Glutamatergic neuron (in vitro differentiated cells): ENCODE data around the gene WDR45. TPM values are rescaled to one million over a fixed set of nuclear protein-coding genes. Genes with fewer than 3 reads are reported as not detected.
A peak's percentile ranks its signal among the peaks of the same experiment; 100 is the strongest.

Experiments
- DNase-seq: peaks from one replicate; pipeline ENCODE4 v3.0.0; 2022
- H3K27ac Mint-ChIP-seq: one replicate; pipeline ENCODE4 v1.8.0; 2020; ENCODE audit warnings: mild to moderate bottlenecking, mixed read lengths, inconsistent platforms; ENCODE audit not compliant: unreplicated experiment
- H3K27me3 Mint-ChIP-seq: one replicate; pipeline ENCODE4 v1.8.0; 2020; ENCODE audit warnings: mild to moderate bottlenecking, moderate library complexity, mixed read lengths, inconsistent platforms; ENCODE audit not compliant: unreplicated experiment
- H3K36me3 Mint-ChIP-seq: one replicate; pipeline ENCODE4 v1.8.0; 2020; ENCODE audit warnings: mild to moderate bottlenecking, mixed read lengths, inconsistent platforms; ENCODE audit not compliant: unreplicated experiment
- H3K4me1 Mint-ChIP-seq: one replicate; pipeline ENCODE4 v1.8.0; 2020; ENCODE audit warnings: mild to moderate bottlenecking, low read depth, mixed read lengths, inconsistent platforms; ENCODE audit not compliant: unreplicated experiment
- H3K4me3 Mint-ChIP-seq: one replicate; pipeline ENCODE4 v1.8.0; 2020; ENCODE audit warnings: mild to moderate bottlenecking, mixed read lengths, inconsistent platforms; ENCODE audit not compliant: unreplicated experiment
- H3K9me3 Mint-ChIP-seq: one replicate; pipeline ENCODE4 v1.8.0; 2020; ENCODE audit warnings: mild to moderate bottlenecking, moderate library complexity, mixed read lengths, inconsistent platforms; ENCODE audit not compliant: unreplicated experiment
- CTCF ChIP-seq: fragments of 200-600 bp; sonication (generic); IDR thresholded peaks from one replicate; pipeline ENCODE4 v1.5.0; 2021; ENCODE audit not compliant: partially characterized antibody, unreplicated experiment
- total RNA-seq: library from RNA; stranded (reverse); fragmentation: NEBNext Ultra II Directional; extraction: Animal tissue kit (Norgen Biotek cat#: 25700); gene quantifications from one replicate; pipeline ENCODE4 v1.2.1, GENCODE V29; 2021; ENCODE audit not compliant: unreplicated experiment

Gene WDR45
- total RNA-seq, 1 donor from 2014 or later = 66.4 TPM

- peak; percentile 26 for DNase-seq
- peak overlapping the region; percentile 72 for H3K27ac Mint-ChIP-seq
- TF ChIP-seq CTCF = no peak
- H3K9me3 Mint-ChIP-seq = peaks cover 4% of the 10 kb centered on the region
- peaks cover 6% of the 10 kb centered on the region for H3K27me3 Mint-ChIP-seq
- peaks cover 3% of the 10 kb centered on the region for H3K4me1 Mint-ChIP-seq
- no peaks in the 10 kb centered on the region for H3K36me3 Mint-ChIP-seq
- peak overlapping the region; percentile 91 for H3K4me3 Mint-ChIP-seq
Measured at GRCh38 chrX:49039598-49040375, 39.9 kb downstream of the WDR45 start.

GRCh38 chrX:49037883-49038475 lies 41.7 kb downstream of the WDR45 start:
- no peak for DNase-seq
- Mint-ChIP-seq H3K36me3 (no peaks in the 10 kb centered on the region), H3K9me3 (peaks cover 4% of the 10 kb centered on the region), H3K4me3 (no peak overlapping the region), H3K27ac (no peak overlapping the region), H3K4me1 (peaks cover 3% of the 10 kb centered on the region), H3K27me3 (no peaks in the 10 kb centered on the region)
- no peak for TF ChIP-seq CTCF

DNA sequence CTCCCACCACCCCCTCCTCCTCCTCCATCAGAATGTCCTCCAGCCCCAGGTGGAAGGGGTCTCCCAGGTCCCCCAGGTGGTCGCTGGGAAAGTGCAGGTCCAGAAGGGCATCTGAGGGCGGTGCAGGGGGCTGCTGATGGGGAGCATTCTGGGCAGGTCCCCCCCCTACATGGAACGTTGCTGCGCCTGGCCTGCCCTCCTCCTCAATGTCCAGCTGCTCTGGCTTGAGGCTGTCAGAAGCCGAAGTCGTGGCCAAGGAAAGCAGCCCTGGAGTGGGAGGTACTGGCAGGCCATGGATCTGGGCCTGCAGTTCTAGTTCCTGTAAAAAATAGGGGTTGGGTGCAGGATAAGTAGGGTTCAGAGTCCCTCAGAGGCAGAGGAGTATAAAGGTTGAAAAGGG lies 49.4 kb downstream of the WDR45 start:
- no peak for DNase-seq
- Mint-ChIP-seq H3K27ac (no peak overlapping the region), H3K4me3 (no peak overlapping the region), H3K36me3 (no peaks in the 10 kb centered on the region), H3K27me3 (peaks cover 4% of the 10 kb centered on the region), H3K4me1 (no peaks in the 10 kb centered on the region), H3K9me3 (no peaks in the 10 kb centered on the region)
- TF ChIP-seq CTCF = no peak

GRCh38 chrX:49029876-49030275 lies 49.8 kb downstream of the WDR45 start:
- no peak for DNase-seq
- no peaks in the 10 kb centered on the region for H3K9me3 Mint-ChIP-seq
- H3K36me3 Mint-ChIP-seq = no peaks in the 10 kb centered on the region
- no peaks in the 10 kb centered on the region for H3K4me1 Mint-ChIP-seq
- H3K27me3 Mint-ChIP-seq = peaks cover 4% of the 10 kb centered on the region
- TF ChIP-seq CTCF = no peak
- no peak overlapping the region for H3K27ac Mint-ChIP-seq
- H3K4me3 Mint-ChIP-seq = no peak overlapping the region

Other genes with a start within 250 kb of the WDR45 start
- 127 TPM for gene PCSK1N, start 244.3 kb downstream of the WDR45 start, total RNA-seq
- 71.8 TPM for gene TIMM17B, start 182.1 kb downstream of the WDR45 start, total RNA-seq
- 120 TPM for gene PQBP1, start 182.0 kb downstream of the WDR45 start, total RNA-seq
- gene SLC35A2, start 168.2 kb downstream of the WDR45 start, total RNA-seq = 22.1 TPM
- 16.5 TPM for gene PIM2, start 160.9 kb downstream of the WDR45 start, total RNA-seq
- 68.3 TPM for gene OTUD5, start 122.3 kb downstream of the WDR45 start, total RNA-seq
- 7.2 TPM for gene KCND1, start 108.0 kb downstream of the WDR45 start, total RNA-seq
- gene GRIPAP1, start 77.6 kb downstream of the WDR45 start, total RNA-seq = 129 TPM
- gene TFE3, start 36.5 kb downstream of the WDR45 start, total RNA-seq = 39.8 TPM
- gene CCDC120, start 20.9 kb downstream of the WDR45 start, total RNA-seq = 17.6 TPM
- gene PRAF2, start 5.9 kb downstream of the WDR45 start, total RNA-seq = 41.5 TPM
- 20.6 TPM for gene GPKOW, start 43.8 kb upstream of the WDR45 start, total RNA-seq
- 2.7 TPM for gene MAGIX, start 82.9 kb upstream of the WDR45 start, total RNA-seq
- gene PLP2, start 92.0 kb upstream of the WDR45 start, total RNA-seq = 12.2 TPM
- gene PRICKLE3, start 106.5 kb upstream of the WDR45 start, total RNA-seq = 1.6 TPM
- gene SYP, start 120.3 kb upstream of the WDR45 start, total RNA-seq = 291 TPM
- 0.47 TPM for gene CACNA1F, start 153.5 kb upstream of the WDR45 start, total RNA-seq
- gene CCDC22, start 155.6 kb upstream of the WDR45 start, total RNA-seq = 15.0 TPM
- 0.78 TPM for gene FOXP3, start 184.8 kb upstream of the WDR45 start, total RNA-seq
- gene PPP1R3F, start 189.9 kb upstream of the WDR45 start, total RNA-seq = 16.1 TPM
- gene GAGE10, start 223.8 kb upstream of the WDR45 start, total RNA-seq = not detected
- gene GAGE12J, start 242.2 kb upstream of the WDR45 start, total RNA-seq = not detected